HG03342 (cell line): ENCODE measurements around the gene PRKCD.
A peak's percentile ranks its signal among the peaks of the same experiment; 100 is the strongest.

Source experiments
- ATAC-seq: cut with Tn5 transposase; IDR thresholded peaks from one replicate; pipeline ENCODE4 v1.9.1; 2021; ENCODE audit warnings: mild to moderate bottlenecking, moderate library complexity; ENCODE audit not compliant: unreplicated experiment

PRKCD gene

GRCh38 chr3:53160660-53161449 lies at the start of gene PRKCD:
Gene PRKCD (plus strand): TSS chr3:53161209. CDS start chr3:53178423, 17,214 bp downstream.
- peak; percentile 51 for ATAC-seq

DNA sequence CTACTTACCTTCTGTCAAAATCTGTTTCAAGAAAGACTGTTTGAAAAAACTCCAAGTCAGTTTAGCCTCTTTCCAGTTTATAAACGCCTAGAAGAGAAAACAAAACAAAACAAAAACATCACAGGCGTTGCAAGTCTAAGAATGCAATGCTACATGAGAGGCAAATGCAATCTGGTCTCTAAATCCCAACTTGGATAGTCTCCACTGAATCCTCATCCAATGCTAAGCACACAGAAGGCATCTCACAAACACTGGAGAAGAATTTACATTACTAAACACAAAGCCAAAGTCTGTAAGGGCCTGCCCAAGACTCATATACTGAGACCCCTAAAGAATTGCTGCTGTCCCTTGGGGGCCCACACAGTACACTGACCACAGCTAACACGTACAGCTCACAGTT lies 49.2 kb upstream of the PRKCD start:
- ATAC-seq = no peak

DNA sequence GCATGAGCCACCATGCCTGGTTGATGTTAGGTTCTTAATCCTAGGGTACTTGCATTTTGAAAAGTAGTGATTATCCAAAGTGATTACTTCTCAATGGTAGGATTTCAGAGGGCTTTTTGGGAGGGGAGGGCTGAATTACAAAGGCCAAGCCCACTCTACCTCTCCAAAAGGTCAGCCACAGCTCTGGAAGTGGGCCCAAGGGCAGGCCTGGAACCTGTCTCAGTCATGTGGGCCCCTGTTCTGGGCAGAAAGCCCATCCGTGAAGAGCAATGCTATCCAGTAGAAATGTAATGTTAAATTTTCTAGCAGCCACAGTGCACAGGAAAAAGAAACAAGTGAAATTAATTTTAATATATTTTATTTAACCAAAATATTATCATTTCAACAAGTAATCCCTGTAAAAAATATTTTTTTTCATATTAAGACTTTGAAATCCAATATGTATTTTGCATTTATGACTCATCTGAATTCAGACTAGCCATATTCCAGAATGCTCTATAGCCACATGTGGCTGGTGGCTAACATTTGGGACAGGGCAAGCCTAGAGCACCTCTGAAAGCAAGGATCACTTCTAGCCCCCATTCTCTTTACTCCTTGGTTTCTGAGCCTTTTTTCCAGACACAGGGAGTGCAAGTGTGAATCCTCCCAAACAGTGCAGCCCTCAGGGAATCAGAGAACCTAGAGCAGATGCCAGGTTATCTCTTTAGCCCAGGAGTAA lies 47.6 kb upstream of the PRKCD start:
- ATAC-seq = no peak

DNA sequence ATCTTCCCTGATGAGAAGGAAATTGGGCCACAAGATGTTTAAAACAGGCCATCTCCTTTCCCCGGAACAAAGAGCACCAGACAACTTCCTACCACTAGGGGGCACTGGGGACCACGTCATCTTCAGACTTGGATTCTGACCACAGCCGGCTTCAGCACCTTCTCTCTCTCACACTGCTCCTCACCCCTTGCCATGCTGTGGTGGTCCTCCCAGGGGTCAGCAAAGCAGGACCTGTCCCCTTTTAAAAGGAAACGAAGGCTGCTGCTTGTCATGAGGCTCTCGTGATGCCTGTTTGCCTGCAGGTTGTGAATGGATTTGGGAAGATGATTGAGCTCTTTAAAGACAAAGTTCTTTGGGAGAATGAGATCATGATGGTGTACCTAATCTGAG lies 47.0 kb upstream of the PRKCD start:
- peak; percentile 52 for ATAC-seq

DNA sequence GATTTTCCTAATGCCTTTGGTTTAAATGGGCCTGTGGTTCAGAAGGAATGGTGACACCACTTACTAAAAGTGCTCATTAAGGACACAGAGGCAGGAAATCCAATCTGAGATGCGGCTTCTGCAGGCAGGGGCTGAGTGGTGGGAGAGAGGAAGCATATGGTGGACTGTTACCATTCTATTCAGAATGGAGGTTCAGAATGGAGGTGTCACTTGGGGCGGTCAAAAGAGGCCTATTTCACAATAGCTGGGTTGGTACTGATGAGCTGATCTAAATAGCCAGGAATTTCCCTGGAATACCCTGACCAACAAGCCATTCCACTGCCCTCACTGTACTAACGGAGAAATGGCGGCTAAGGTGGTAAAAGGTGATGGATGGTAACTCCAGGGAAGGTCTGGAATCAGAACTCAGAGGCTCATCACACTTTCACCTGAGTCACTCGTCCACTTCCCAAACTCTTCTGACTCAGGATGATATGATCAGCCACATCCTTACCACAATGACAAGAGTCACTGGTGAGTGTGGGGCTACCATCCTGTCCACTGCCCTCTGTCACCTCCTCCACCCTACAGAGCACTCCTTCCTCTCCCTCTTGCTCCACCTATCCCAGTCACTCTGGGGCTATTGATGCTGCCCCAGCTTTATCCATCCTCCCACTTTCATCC lies 46.5 kb upstream of the PRKCD start:
- ATAC-seq = no peak

- ATAC-seq = no peak
Measured at GRCh38 chr3:53116956-53117355, 44.1 kb upstream of the PRKCD start.

DNA sequence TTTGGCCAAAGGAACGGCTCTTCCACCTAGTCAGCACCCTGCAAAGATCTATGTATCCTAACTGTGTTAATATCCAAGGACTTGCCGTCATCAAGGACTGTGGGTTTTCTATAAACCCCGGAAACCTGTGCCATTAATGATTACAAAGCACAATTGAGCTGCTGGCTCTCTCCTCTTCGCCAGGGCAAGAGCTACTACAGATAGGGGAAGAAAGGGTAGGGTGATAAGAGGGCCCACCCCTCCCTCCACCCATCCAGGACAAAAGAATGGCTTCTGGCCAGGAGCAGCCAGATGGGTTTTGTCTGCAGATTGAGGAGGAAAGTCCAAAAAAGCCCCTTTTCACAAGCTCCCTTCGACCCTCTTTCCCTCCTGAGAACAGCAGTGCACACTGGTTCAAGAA lies 40.7 kb upstream of the PRKCD start:
- ATAC-seq = no peak

DNA sequence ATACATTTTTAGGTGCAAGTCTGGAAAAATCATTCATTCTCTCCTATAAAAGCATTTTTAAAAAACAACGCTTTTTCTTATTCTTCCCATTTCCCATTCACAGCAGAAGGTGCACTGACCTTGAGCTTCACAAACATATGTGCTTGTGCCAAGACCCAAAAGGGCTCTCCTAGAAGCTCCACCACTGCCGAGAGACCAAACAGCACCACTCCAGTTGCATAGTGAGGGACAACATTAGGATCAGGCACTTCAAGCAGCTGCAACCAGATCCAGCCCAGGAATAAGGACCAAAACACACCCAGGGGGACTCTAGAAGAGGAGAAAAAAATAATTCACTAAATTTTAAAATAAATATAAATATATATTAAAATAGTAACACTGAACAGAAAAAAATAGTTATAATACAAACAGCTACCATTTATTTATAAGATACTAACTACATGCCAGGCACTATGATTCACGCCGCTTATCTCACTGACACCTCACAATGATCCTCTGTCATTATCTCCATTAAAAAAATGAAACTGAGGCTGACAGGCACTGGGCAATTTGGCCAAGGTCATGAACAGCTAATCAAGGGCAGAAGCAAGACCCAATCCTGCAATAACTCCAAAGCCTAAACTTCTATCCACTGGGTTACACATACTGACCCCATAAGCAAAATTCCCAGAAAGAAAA lies 38.6 kb upstream of the PRKCD start:
- ATAC-seq = no peak

- ATAC-seq = no peak
Measured at GRCh38 chr3:53122933-53123305, 38.1 kb upstream of the PRKCD start.

DNA sequence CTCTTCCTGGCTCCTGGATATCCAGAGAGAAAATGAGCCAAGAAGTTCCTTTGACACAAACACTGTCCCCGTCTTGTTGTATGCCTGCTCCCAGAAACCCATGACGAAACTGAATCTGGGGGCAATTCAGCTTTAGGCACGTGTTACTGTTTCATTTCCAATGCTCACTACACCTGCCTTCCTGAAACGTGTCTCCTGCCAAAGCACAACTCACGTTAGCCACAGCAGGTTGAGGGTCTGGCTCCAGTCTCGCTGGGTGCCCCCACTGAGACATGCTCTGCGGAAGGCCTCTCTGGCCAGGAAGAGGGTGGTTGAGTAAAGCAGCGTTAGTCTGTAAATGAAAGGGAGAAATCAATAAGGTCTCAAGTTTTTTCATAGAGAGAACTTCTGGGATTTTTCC lies 37.5 kb upstream of the PRKCD start:
- no peak for ATAC-seq

- ATAC-seq = no peak
Measured at GRCh38 chr3:53123953-53124352, 37.1 kb upstream of the PRKCD start.

DNA sequence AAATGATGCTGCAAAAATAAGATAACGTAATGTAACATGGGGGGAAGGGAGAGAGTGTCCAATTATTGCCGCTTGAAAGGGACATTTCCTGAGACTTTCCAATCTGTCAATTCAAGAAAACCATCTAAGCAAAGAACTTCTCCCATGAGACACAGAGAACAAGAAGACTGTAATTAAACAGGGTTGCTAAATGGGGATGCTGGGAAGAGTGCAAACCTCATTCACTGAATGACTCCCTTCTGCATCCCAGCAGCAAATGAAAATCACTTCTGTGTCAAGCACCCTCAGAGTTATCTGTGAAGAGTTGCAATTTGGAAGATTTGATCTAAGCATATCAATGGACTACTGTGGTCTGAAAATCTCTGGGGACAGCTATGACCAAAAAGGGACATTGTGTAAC lies 34.4 kb upstream of the PRKCD start:
- no peak for ATAC-seq

GRCh38 chr3:53129344-53129743 lies 31.7 kb upstream of the PRKCD start:
- no peak for ATAC-seq

- peak; percentile 76 for ATAC-seq
Measured at GRCh38 chr3:53130179-53131061, 30.6 kb upstream of the PRKCD start, which contains the start of gene RFT1. Gene RFT1 (minus strand): TSS chr3:53130435. CDS start chr3:53130400, 35 bp downstream.

GRCh38 chr3:53131096-53131495 lies 29.9 kb upstream of the PRKCD start:
- ATAC-seq = no peak

DNA sequence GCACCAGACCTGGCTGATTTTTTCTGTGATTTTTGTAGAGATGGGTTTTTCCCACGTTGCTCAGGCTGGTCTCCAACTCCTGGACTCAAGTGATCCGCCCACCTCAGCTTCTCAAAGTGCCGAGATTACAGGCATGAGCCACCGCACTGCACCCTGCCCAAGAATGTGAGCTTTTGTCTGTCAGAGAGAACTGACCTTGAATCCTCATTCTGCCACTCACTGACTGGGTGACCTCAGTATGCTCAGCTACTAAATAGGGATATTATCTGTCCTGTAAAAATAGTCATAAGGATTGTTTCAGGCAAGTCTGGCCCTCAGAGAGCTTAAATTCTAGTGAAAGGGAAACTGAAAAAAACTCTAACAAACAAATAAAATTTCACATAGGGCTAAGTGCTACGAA lies 28.7 kb upstream of the PRKCD start:
- ATAC-seq = no peak

- ATAC-seq = peak; percentile 41
Measured at GRCh38 chr3:53134631-53135232, 26.3 kb upstream of the PRKCD start.

- ATAC-seq = no peak
Measured at GRCh38 chr3:53137221-53137620, 23.8 kb upstream of the PRKCD start.

DNA sequence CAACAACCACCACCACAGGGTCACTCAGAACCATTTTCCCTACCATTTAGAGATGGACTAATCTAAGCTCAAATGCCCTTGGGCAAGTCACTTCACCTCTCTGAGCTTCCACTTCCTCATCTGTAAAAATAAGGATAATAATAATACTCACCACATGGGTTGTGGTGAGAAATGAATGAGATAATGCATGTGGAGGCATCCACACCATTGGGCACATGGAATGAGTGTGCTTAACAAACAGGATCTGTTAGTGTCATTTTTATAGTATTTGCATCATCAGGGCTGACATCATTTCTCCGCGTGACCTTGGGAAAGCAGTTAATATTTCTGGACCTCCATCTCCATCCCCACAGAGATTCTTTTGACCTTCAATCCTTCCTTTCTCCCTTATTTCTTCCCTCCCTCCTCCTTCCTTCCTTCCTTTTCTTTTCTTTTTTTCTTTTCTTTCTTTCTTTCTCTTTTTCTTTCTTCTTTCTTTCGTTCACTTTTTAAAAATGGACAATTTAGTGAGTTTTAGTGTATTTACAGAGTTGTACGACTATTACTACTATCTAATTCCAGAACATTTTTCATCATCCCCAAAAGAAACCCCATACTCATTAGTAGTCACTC lies 23.1 kb upstream of the PRKCD start:
- no peak for ATAC-seq
